ENCODE results near the gene KLF7. TPM values are rescaled to one million over a fixed set of nuclear protein-coding genes. Genes with fewer than 3 reads are reported as not detected.

The KLF7 gene
- total and polyA plus RNA-seq, 2 experiments from 2014 or later: 6.3 to 7.9 TPM

GRCh38 chr2:207143215-207144172 lies 22.3 kb downstream of the KLF7 start:
- H4K20me1 ChIP-seq (ENCODE audit: insufficient read depth, poor library complexity, severe bottlenecking): no peaks in the 10 kb centered on the region
- H3K4me1 ChIP-seq (ENCODE audit: insufficient read depth): peaks cover 25% of the 10 kb centered on the region
- H3K79me2 ChIP-seq: peaks cover 72% of the 10 kb centered on the region
- DNase-seq (ENCODE audit: low spot score): peak; percentile 56
- 42% methylated on average over 13 of the region's 13 CpGs for WGBS (ENCODE audit: low lambda C conversion rate, missing lambda C conversion rate)
- H3K36me3 ChIP-seq (replicated peaks; ENCODE audit: insufficient read depth, low read depth): no peaks in the 10 kb centered on the region
- H3K9me2 ChIP-seq (replicated peaks; ENCODE audit: insufficient read depth): no peaks in the 10 kb centered on the region
- H3K27me3 ChIP-seq: no peaks in the 10 kb centered on the region
- peak overlapping the region; percentile 26 for H2AFZ ChIP-seq
- H3K4me2 ChIP-seq: peak overlapping the region; percentile 68
- no peak for TF ChIP-seq EZH2 (IDR thresholded peaks at IDR 0.05; ENCODE audit: borderline replicate concordance)
- no peak for TF ChIP-seq CTCF (IDR thresholded peaks at IDR 0.05; ENCODE audit: poor library complexity)
- TF ChIP-seq EZH2phosphoT487 (IDR thresholded peaks at IDR 0.05; ENCODE audit: low read depth, severe bottlenecking, unreplicated experiment): no peak
- H3K4me3 ChIP-seq: no peak overlapping the region
- no peaks in the 10 kb centered on the region for H3K9me3 ChIP-seq (ENCODE audit: low read depth)
- peak overlapping the region; percentile 76 for H3K27ac ChIP-seq

GRCh38 chr2:207142461-207142860 lies 23.3 kb downstream of the KLF7 start:
- Histone ChIP-seq H3K79me2 (peaks cover 67% of the 10 kb centered on the region), H4K20me1 (ENCODE audit: insufficient read depth, poor library complexity, severe bottlenecking) (no peaks in the 10 kb centered on the region), H3K27ac (no peak overlapping the region), H3K4me2 (no peak overlapping the region), H3K4me1 (ENCODE audit: insufficient read depth) (peaks cover 25% of the 10 kb centered on the region), H3K9me3 (ENCODE audit: low read depth) (no peaks in the 10 kb centered on the region), H3K9me2 (replicated peaks; ENCODE audit: insufficient read depth) (no peaks in the 10 kb centered on the region), H3K4me3 (no peak overlapping the region), H3K27me3 (no peaks in the 10 kb centered on the region), H2AFZ (no peak overlapping the region), H3K36me3 (replicated peaks; ENCODE audit: insufficient read depth, low read depth) (no peaks in the 10 kb centered on the region)
- no peak for TF ChIP-seq EZH2 (IDR thresholded peaks at IDR 0.05; ENCODE audit: borderline replicate concordance)
- TF ChIP-seq CTCF (IDR thresholded peaks at IDR 0.05; ENCODE audit: poor library complexity): peak; percentile 20
- TF ChIP-seq EZH2phosphoT487 (IDR thresholded peaks at IDR 0.05; ENCODE audit: low read depth, severe bottlenecking, unreplicated experiment): no peak
- no peak for DNase-seq (ENCODE audit: low spot score)
- 76% methylated on average over 3 of the region's 3 CpGs for WGBS (ENCODE audit: low lambda C conversion rate, missing lambda C conversion rate)

DNA sequence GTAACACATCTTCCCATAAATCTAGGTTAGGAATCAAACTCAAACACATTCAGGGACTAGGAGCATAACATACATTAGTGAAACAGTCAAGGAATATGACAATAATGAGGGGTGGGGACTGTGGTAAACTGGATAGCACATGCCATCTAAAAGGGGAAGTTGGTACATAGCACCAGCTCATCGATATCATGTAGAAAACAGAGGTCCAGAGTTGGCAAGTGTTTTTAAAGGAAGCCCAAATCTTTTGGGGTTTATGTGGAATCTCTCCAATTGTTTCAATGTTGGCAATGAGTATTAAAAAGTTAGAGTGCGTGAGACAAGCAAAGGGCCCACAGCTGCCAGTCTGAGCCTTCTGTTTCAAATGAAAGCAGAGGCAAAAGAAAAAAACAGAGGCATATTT lies 24.4 kb downstream of the KLF7 start:
- Histone ChIP-seq H3K27me3 (no peaks in the 10 kb centered on the region), H3K79me2 (peaks cover 66% of the 10 kb centered on the region), H3K4me1 (ENCODE audit: insufficient read depth) (peaks cover 25% of the 10 kb centered on the region), H3K9me3 (ENCODE audit: low read depth) (no peaks in the 10 kb centered on the region), H4K20me1 (ENCODE audit: insufficient read depth, poor library complexity, severe bottlenecking) (no peaks in the 10 kb centered on the region), H3K27ac (no peak overlapping the region), H3K9me2 (replicated peaks; ENCODE audit: insufficient read depth) (no peaks in the 10 kb centered on the region), H3K36me3 (replicated peaks; ENCODE audit: insufficient read depth, low read depth) (no peaks in the 10 kb centered on the region), H3K4me2 (no peak overlapping the region), H3K4me3 (no peak overlapping the region), H2AFZ (no peak overlapping the region)
- TF ChIP-seq EZH2 (IDR thresholded peaks at IDR 0.05; ENCODE audit: borderline replicate concordance) (no peak), CTCF (IDR thresholded peaks at IDR 0.05; ENCODE audit: poor library complexity) (no peak), EZH2phosphoT487 (IDR thresholded peaks at IDR 0.05; ENCODE audit: low read depth, severe bottlenecking, unreplicated experiment) (no peak)
- 93% methylated on average over 2 of the region's 2 CpGs for WGBS (ENCODE audit: low lambda C conversion rate, missing lambda C conversion rate)
- DNase-seq (ENCODE audit: low spot score): no peak
